ENCODE measurements around the gene NKAIN1.

NKAIN1 gene

GRCh38 chr1:31259746-31260145, 20.1 kb upstream of the NKAIN1 start:
- DNase-seq (ENCODE audit: low read depth, low spot score), result no peak
- Histone ChIP-seq H3K36me3 (ENCODE audit: control insufficient read depth, insufficient read depth, low read length) (peaks cover 11% of the 10 kb centered on the region; the same call in 1 of the 2 replicates), H3K9me3 (ENCODE audit: control insufficient read depth, insufficient read depth, low read length) (no peaks in the 10 kb centered on the region), H3K27me3 (ENCODE audit: control insufficient read depth, insufficient read depth, low read length) (no peaks in the 10 kb centered on the region), H3K27ac (ENCODE audit: low read length) (no peak overlapping the region), H3K4me1 (ENCODE audit: control insufficient read depth, insufficient read depth, low read length) (no peaks in the 10 kb centered on the region), H3K4me3 (ENCODE audit: low read length) (no peak overlapping the region)
- WGBS (ENCODE audit: insufficient coverage, insufficient read length), result no CpG with 5 or more reads among the region's 3 CpGs

- DNase-seq (ENCODE audit: low read depth, low spot score), result no peak
- Histone ChIP-seq H3K27me3 (ENCODE audit: control insufficient read depth, insufficient read depth, low read length) (no peaks in the 10 kb centered on the region), H3K9me3 (ENCODE audit: control insufficient read depth, insufficient read depth, low read length) (no peaks in the 10 kb centered on the region), H3K27ac (ENCODE audit: low read length) (no peak overlapping the region), H3K36me3 (ENCODE audit: control insufficient read depth, insufficient read depth, low read length) (peaks cover 11% of the 10 kb centered on the region; the same call in 1 of the 2 replicates), H3K4me3 (ENCODE audit: low read length) (no peak overlapping the region), H3K4me1 (ENCODE audit: control insufficient read depth, insufficient read depth, low read length) (no peaks in the 10 kb centered on the region)
- no CpG with 5 or more reads among the region's 1 CpG for WGBS (ENCODE audit: insufficient coverage, insufficient read length)
Observed at GRCh38 chr1:31258581-31258980, 18.9 kb upstream of the NKAIN1 start.

- peaks cover 11% of the 10 kb centered on the region; the same call in 1 of the 2 replicates for H3K36me3 ChIP-seq (ENCODE audit: control insufficient read depth, insufficient read depth, low read length)
- H3K4me1 ChIP-seq (ENCODE audit: control insufficient read depth, insufficient read depth, low read length), result no peaks in the 10 kb centered on the region
- no peak for DNase-seq (ENCODE audit: low read depth, low spot score)
- no peak overlapping the region for H3K4me3 ChIP-seq (ENCODE audit: low read length)
- no peak overlapping the region for H3K27ac ChIP-seq (ENCODE audit: low read length)
- no peaks in the 10 kb centered on the region for H3K27me3 ChIP-seq (ENCODE audit: control insufficient read depth, insufficient read depth, low read length)
- no peaks in the 10 kb centered on the region for H3K9me3 ChIP-seq (ENCODE audit: control insufficient read depth, insufficient read depth, low read length)
- no CpG with 5 or more reads among the region's 1 CpG for WGBS (ENCODE audit: insufficient coverage, insufficient read length)
Observed at GRCh38 chr1:31257213-31257612, 17.5 kb upstream of the NKAIN1 start.

- H3K27me3 ChIP-seq (ENCODE audit: control insufficient read depth, insufficient read depth, low read length), result no peaks in the 10 kb centered on the region
- no peak overlapping the region for H3K4me3 ChIP-seq (ENCODE audit: low read length)
- no peaks in the 10 kb centered on the region for H3K4me1 ChIP-seq (ENCODE audit: control insufficient read depth, insufficient read depth, low read length)
- H3K27ac ChIP-seq (ENCODE audit: low read length), result no peak overlapping the region
- no peak for DNase-seq (ENCODE audit: low read depth, low spot score)
- no CpG with 5 or more reads among the region's 3 CpGs for WGBS (ENCODE audit: insufficient coverage, insufficient read length)
- no peaks in the 10 kb centered on the region for H3K9me3 ChIP-seq (ENCODE audit: control insufficient read depth, insufficient read depth, low read length)
- H3K36me3 ChIP-seq (ENCODE audit: control insufficient read depth, insufficient read depth, low read length), result no peaks in the 10 kb centered on the region
Observed at GRCh38 chr1:31249854-31250253, 10.2 kb upstream of the NKAIN1 start.

GRCh38 chr1:31248276-31248675, 8.6 kb upstream of the NKAIN1 start:
- Histone ChIP-seq H3K27me3 (ENCODE audit: control insufficient read depth, insufficient read depth, low read length) (no peaks in the 10 kb centered on the region), H3K27ac (ENCODE audit: low read length) (no peak overlapping the region), H3K9me3 (ENCODE audit: control insufficient read depth, insufficient read depth, low read length) (no peaks in the 10 kb centered on the region), H3K4me3 (ENCODE audit: low read length) (no peak overlapping the region), H3K36me3 (ENCODE audit: control insufficient read depth, insufficient read depth, low read length) (no peaks in the 10 kb centered on the region), H3K4me1 (ENCODE audit: control insufficient read depth, insufficient read depth, low read length) (no peaks in the 10 kb centered on the region)
- no CpG with 5 or more reads among the region's 4 CpGs for WGBS (ENCODE audit: insufficient coverage, insufficient read length)
- no peak for DNase-seq (ENCODE audit: low read depth, low spot score)

- no CpG with 5 or more reads among the region's 4 CpGs for WGBS (ENCODE audit: insufficient coverage, insufficient read length)
- DNase-seq (ENCODE audit: low read depth, low spot score), result no peak
- Histone ChIP-seq H3K27me3 (ENCODE audit: control insufficient read depth, insufficient read depth, low read length) (no peaks in the 10 kb centered on the region), H3K9me3 (ENCODE audit: control insufficient read depth, insufficient read depth, low read length) (no peaks in the 10 kb centered on the region), H3K27ac (ENCODE audit: low read length) (no peak overlapping the region), H3K36me3 (ENCODE audit: control insufficient read depth, insufficient read depth, low read length) (no peaks in the 10 kb centered on the region), H3K4me3 (ENCODE audit: low read length) (no peak overlapping the region), H3K4me1 (ENCODE audit: control insufficient read depth, insufficient read depth, low read length) (no peaks in the 10 kb centered on the region)
Observed at GRCh38 chr1:31244326-31244725, 4.6 kb upstream of the NKAIN1 start.

- no peaks in the 10 kb centered on the region for H3K36me3 ChIP-seq (ENCODE audit: control insufficient read depth, insufficient read depth, low read length)
- H3K4me1 ChIP-seq (ENCODE audit: control insufficient read depth, insufficient read depth, low read length), result no peaks in the 10 kb centered on the region; the same call in 1 of the 2 replicates
- no peak overlapping the region for H3K4me3 ChIP-seq (ENCODE audit: low read length)
- H3K27ac ChIP-seq (ENCODE audit: low read length), result no peak overlapping the region
- no CpG with 5 or more reads among the region's 10 CpGs for WGBS (ENCODE audit: insufficient coverage, insufficient read length)
- no peak for DNase-seq (ENCODE audit: low read depth, low spot score)
- no peaks in the 10 kb centered on the region for H3K9me3 ChIP-seq (ENCODE audit: control insufficient read depth, insufficient read depth, low read length)
- H3K27me3 ChIP-seq (ENCODE audit: control insufficient read depth, insufficient read depth, low read length), result peaks cover 2% of the 10 kb centered on the region; the same call in 1 of the 2 replicates
Observed at GRCh38 chr1:31243501-31244286, 4.0 kb upstream of the NKAIN1 start.

- no CpG with 5 or more reads among the region's 8 CpGs for WGBS (ENCODE audit: insufficient coverage, insufficient read length)
- Histone ChIP-seq H3K36me3 (ENCODE audit: control insufficient read depth, insufficient read depth, low read length) (no peaks in the 10 kb centered on the region), H3K27me3 (ENCODE audit: control insufficient read depth, insufficient read depth, low read length) (peaks cover 3% of the 10 kb centered on the region; the same call in 1 of the 2 replicates), H3K4me1 (ENCODE audit: control insufficient read depth, insufficient read depth, low read length) (peaks cover 3% of the 10 kb centered on the region; the same call in 1 of the 2 replicates), H3K4me3 (ENCODE audit: low read length) (no peak overlapping the region), H3K9me3 (ENCODE audit: control insufficient read depth, insufficient read depth, low read length) (no peaks in the 10 kb centered on the region), H3K27ac (ENCODE audit: low read length) (no peak overlapping the region)
- no peak for DNase-seq (ENCODE audit: low read depth, low spot score)
Observed at GRCh38 chr1:31241321-31241720, 1.6 kb upstream of the NKAIN1 start.

- peak overlapping the region; percentile 69; the same call in 1 of the 2 replicates for H3K4me3 ChIP-seq (ENCODE audit: low read length)
- no peaks in the 10 kb centered on the region for H3K9me3 ChIP-seq (ENCODE audit: control insufficient read depth, insufficient read depth, low read length)
- no peaks in the 10 kb centered on the region for H3K36me3 ChIP-seq (ENCODE audit: control insufficient read depth, insufficient read depth, low read length)
- H3K27me3 ChIP-seq (ENCODE audit: control insufficient read depth, insufficient read depth, low read length), result peaks cover 3% of the 10 kb centered on the region; the same call in 1 of the 2 replicates
- H3K4me1 ChIP-seq (ENCODE audit: control insufficient read depth, insufficient read depth, low read length), result peaks cover 3% of the 10 kb centered on the region; the same call in 1 of the 2 replicates
- H3K27ac ChIP-seq (ENCODE audit: low read length), result no peak overlapping the region
- WGBS (ENCODE audit: insufficient coverage, insufficient read length), result no CpG with 5 or more reads among the region's 56 CpGs
- DNase-seq (ENCODE audit: low read depth, low spot score), result no peak
Observed at GRCh38 chr1:31238986-31239613, 587 bp downstream of the NKAIN1 start.

- H3K27ac ChIP-seq (ENCODE audit: low read length), result no peak overlapping the region
- H3K36me3 ChIP-seq (ENCODE audit: control insufficient read depth, insufficient read depth, low read length), result no peaks in the 10 kb centered on the region
- DNase-seq (ENCODE audit: low read depth, low spot score), result no peak
- peaks cover 3% of the 10 kb centered on the region; the same call in 1 of the 2 replicates for H3K27me3 ChIP-seq (ENCODE audit: control insufficient read depth, insufficient read depth, low read length)
- WGBS (ENCODE audit: insufficient coverage, insufficient read length), result no CpG with 5 or more reads among the region's 4 CpGs
- H3K4me1 ChIP-seq (ENCODE audit: control insufficient read depth, insufficient read depth, low read length), result peaks cover 3% of the 10 kb centered on the region; the same call in 1 of the 2 replicates
- no peaks in the 10 kb centered on the region for H3K9me3 ChIP-seq (ENCODE audit: control insufficient read depth, insufficient read depth, low read length)
- no peak overlapping the region; the same call in 1 of the 2 replicates for H3K4me3 ChIP-seq (ENCODE audit: low read length)
Observed at GRCh38 chr1:31238612-31238985, 1.1 kb downstream of the NKAIN1 start.

Data from iPS DF 6.9 (cell line).